HG02678 (cell line): ENCODE results near the gene LYPD3.
"Not testable (repeated sequence)": the region's sequence is repeated elsewhere in the genome, so short reads cannot be mapped to it uniquely, and the experiment has no call there.

ENCODE experiments used
- ATAC-seq: cut with Tn5 transposase; IDR thresholded peaks from one replicate; pipeline ENCODE4 v1.9.1; 2021; ENCODE audit warnings: mild to moderate bottlenecking, moderate library complexity; ENCODE audit not compliant: unreplicated experiment

The LYPD3 gene

DNA sequence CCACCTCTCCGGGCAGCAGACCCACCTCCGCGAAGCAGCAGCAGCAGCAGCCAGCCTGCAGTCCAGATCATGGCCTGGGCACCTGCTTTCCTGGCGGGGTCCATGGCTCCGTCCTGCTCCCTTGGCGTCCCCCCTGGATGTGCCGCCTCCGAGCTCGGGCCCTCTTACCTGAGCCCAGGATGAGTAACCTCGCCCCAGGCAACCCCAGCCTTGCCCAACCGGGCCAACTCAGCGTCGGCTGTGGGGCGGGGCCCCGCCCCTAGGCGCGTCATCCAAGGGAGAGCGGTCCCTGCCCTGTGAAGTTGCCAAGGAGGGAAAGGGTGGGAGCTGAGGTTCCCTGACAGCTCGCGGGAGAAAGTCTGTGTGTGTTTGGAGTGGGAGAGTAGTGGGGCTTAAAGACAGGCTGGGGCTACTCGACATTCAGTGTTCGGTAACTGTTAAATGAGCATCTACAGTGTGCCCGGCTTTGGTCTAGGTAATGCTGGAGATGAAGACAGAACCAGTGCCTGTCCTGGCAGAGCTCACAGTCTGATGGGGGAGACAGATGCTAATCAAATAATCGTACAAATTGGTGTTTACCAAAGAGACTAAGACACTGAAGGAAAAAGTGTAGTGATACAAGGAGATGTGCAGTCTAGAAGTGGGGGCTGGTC, at the start of gene LYPD3:
Gene LYPD3 (minus strand): TSS at position 141 of the 653 bp plus-strand sequence. CDS start 37 bp downstream, at position 104.
- no peak for ATAC-seq

DNA sequence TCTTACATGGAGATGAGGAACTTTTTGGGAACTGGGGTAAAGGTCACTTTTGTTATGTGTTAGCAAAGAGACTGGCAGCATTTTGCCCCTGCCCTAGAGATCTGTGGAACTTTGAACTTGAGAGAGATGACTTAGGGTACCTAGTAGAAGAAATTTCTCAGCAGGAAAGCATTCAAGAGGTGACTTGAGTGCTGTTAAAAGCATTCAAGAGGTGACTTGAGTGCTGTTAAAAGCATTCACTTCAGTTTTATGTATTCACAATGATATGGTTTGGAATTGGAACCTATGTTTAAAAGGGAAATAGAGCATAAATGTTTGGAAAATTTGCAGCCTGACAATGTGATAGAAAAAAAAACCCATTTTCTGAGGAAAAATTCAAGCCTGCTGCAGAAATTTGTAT, 47.0 kb upstream of the LYPD3 start:
- ATAC-seq, result not testable (repeated sequence)

DNA sequence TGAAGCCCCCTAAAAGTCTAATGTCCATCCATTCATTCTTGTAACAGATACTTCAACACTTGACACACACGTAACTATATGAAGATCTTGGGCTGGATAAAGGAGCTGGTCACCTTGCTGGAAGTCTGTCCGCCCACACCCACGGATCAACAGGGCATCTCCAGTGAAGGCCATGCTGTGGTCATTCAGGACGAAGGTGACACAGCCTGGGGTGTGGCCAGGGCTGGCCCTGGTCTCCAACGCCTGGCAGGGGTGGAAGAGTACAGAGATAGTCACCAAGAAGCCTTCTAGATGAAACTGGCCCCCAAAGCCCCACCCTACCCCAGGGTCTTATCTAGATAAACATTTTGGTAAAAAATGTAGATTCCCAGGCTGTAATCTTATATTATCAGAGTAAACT, 45.9 kb upstream of the LYPD3 start:
- ATAC-seq, result no peak

DNA sequence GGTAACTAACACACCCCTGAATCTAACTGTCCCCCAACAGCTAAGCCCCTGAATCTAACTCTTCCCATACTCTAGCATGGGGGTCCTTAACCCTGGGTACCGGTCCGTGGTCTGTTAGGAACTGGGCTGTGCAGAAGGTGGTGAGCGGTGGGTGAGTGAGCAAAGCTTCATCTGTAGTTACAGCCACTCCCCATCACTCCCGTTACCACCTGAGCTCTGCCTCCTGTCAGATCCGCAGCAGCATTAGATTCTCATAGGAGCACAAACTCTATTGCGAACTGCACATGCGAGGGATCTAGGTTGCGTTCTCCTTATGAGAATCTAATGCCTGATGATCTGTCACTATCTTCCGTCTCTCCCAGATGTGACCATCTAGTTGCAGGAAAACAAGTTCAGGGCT, 45.3 kb upstream of the LYPD3 start:
- ATAC-seq, result no peak

DNA sequence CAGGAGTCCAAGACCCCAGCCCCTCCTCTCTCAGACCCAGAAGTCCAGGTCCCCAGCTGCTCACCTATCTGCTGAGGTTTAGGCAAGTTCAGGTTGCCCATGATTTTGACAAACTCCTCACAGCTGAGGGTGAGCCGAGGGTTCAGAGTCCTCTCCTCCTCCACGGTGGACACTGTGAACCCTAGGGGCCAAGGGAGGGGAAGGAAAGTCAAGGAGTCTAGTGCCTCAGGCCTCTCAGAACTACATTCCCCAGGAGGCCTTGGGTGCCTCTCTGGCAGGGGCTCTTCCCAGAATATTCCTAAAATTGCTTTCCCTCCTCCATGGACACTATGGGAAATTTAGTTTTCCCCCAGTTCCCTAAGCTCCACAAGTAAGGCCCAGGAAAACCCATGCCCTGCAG, 42.5 kb upstream of the LYPD3 start:
- no peak for ATAC-seq

DNA sequence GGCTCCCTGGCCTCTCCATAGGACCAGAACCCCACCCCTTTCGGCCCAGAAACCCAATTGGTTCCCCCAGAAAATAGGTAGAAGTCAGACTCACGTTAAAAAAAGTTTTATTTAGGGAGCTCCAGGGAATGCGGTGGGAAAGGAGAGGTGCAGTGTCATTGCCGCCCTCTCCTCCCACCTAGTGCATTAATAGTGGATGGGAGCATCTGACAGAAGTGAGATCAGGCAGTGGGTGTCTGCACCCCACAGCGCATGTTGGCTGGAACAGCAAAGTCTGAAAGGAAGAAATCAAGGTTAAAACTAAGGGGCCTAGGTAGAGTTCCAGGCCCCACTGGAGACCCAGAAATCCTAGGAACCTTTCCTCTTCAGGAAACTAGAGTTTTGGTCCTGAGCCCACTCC, 41.2 kb upstream of the LYPD3 start:
- no peak for ATAC-seq

DNA sequence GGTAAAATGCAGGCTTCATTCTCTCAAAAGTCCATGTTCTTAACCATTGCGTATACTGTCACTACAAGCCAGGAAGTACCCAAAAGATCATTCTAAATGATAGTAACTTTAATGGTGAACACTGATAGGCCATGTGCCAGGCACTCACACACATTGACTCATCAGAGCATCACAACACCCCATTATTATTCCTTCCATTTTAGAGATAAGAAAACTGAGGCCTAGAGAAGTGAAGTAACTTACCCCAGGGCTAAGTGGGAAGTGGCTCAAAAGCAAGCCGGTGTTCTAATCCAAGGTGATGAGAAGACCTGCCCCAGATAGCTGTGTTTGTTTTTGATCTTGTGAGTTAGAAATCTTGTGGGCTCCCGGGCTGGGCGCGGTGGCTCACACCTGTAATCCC, 40.5 kb upstream of the LYPD3 start:
- ATAC-seq, result no peak

DNA sequence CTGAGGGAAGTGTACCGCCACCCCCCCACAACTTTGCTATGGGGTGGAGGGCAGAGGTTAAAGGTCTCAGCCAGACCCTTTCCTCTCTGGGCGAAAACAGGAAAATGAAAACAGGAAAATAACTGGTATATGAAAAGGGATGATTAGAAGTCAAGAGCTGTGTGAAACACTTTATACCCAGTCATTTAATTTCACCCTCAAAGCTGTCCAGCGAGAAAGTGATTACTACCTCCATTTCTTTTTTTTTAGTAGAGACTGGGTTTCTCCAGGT, 39.7 kb upstream of the LYPD3 start:
- ATAC-seq, result no peak

DNA sequence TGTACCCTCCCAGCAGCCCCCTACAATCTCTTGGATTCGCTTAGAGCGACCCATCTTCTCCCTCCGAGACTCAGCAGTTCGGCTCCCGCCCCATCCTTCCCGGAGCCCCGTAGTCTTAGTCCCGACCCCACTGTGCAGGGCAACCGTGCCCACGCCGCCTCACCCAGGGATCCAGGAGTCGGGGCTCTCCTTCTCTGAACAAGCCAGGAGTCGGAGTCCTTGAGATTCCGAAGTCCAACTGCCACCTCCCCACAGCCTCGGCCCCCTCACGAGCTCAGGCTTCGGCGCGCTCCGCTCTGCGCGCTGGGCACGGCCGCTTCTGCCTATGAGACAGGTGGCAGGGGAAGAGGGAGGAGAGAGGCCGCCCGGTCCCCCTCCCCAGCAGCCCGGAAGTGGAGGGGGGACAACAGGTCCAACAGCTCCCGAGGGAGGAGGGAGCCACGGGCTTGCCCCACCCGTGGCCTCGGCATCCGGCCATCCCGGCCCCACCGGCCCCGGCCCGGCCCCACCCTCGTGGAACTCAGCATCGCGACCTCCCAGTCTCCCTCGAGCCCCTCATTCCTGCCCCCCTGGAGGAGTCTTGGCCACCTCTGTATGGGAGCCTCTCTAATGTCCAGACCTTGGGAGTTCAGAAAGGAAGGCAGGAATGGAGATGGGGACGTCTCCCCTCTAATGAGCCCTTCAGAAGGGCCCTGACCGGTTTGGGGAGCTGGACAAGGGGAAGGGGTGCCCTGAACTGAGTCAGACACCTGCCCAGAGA, 39.2 kb upstream of the LYPD3 start, which contains the start of gene PHLDB3:
Gene PHLDB3 (minus strand): TSS at position 321 of the 760 bp plus-strand sequence. CDS start 628 bp downstream, outside the sequence.
- peak; percentile 22 for ATAC-seq

DNA sequence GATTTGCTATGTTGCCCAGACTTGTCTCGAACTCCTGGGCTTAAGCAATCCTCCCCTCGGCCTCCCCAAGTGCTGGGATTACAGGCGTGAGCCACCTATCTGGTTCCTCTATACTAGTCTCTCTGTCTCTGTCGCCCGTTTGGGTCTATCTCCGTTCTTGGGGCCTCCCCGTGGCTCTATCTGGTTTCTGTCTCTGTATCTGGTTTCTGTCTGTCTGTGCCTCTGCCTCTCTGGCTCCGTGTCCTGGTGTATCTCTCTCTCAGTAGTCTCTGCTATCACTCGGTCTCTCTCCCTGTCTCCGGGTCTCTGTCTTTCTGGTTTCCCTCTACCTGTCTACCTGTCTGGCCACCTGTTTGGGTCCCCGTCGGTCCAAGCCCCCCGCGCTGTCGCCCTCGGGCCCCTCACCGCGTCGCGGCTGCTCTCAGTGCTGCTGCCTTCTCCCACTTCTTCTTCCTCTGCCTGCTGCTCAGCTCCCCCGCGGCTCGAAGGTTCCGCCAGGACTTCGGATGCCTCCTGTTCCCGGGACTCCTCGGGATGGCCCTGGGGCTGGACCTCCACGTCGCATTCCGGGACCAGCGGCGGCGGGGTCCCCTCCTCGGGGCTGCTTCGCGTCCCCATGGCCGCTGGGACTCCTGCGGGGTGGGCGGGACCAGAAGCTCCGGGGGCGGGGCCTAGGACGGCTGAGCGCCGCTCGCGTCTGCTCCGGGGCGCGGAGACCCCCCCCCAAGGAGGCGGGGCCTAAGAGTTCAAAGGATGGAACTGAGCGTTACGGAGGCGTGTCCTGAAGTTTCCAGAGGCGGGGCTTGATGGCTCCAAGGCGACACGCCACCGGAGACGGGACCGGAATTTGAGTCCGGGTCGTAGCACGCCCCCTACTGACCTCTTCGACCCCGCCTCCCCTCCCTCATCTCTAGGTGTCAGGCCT, 38.4 kb upstream of the LYPD3 start:
- ATAC-seq, result peak; percentile 88

DNA sequence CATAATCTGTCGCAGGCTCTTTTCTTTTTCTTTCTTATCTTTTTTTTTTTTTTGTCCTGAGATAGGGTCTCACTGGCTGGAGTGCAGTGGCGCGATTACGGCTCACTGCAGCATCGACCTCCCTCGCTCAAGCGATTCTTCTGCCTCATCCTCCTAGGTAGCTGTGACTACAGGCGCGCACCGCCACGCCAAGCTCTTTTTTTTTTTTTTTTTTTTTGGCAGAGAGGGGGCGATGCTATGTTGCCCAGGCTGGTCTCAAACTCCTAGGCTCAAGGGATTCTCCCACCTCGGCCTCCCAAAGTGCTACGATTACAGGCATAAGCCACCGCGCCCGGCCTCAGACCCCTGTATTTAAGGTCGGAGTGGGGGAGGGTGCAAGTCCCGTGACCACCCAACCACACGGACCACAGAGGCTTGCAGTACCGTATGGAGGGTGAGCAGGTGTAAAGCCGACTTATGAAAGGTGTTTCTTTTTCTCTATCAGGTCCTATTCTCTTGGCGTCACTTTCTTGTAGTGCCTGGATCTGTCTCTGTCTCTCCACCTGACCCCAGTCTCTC, 37.1 kb upstream of the LYPD3 start:
- no peak for ATAC-seq

DNA sequence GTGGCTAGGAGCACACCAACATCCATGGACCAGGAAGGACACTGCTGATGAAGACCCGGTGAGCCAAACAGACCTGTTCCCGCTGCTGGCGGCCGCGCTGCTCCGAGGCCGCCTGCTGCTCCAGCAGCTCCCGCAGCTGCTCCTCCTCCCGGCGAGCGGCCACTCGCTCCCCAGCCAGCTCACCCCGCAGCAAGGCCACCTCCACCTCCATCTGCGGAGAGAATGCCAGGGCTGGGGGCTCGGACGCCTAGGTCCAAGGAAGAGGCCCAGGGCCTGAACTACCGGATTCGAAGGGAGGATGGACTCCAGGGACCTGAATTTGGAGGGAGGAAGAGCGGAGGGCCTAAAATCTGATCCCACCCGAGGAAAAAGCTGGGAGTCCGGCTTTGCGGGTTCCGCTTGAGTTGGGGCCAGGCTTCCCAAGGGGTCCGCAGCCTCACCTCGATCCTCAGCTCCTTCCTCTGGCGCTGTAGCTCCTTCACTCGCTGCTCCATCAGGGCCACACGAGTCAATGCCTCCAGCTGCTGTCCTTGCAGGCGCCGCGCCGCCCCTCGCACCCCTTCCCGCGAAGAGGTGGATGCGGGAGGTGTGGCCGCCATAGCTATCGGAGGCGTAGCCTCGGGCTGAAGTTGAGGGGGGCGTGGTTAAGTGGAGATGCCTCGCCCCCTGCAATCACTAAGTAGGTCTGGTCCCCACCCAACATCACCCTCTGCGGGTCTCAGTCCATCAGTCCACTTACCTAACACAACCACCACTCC, 36.4 kb upstream of the LYPD3 start:
- no peak for ATAC-seq

DNA sequence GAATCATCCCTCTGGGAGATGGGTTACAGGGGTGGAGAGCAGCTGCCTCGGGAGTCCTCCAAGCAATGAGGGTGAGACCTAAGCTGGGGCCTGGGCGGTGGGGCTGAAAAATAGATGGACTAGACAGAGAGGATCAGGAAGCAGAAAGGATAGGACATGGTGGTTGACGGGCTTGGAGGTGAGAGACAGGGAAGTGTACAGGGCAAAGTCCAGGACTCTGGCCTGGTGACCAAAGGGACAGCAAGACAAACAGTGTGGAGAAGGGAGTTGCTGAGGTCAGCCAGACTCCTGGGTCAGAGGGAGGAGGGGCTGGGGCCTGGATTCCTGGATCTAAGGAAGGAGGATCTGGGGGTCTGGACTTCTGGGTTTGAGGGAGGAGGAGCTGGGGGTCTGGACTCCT, 33.6 kb upstream of the LYPD3 start:
- no peak for ATAC-seq

DNA sequence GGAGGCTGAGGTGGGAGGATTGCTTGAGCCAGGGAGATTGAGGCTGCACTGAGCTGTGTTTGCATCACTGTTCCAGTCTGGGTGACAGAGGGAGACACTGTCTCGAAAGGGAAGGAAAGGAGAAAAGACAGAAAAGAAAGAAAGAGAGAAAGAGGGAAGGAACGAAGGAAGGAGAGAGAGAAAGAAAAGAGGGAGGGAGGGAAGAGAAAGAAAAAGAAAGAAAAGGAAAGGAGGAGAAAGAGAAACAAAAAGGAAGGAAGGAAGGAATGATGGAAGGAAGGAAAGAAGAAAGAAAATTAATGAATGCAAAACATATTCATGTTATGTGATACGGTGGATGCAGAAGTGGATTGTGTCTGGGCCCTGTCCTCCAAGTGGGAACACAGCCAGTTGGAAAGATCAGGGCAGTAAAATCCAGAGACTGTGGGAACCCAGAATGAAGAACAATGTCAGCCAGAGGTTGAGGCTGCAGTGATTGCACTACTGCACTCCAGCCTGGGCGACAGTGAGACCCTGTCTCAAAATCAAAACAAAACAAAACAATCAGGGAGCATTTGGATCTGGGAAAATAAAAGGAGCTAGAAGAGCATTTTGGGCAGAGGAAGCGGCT, 32.9 kb upstream of the LYPD3 start:
- no peak for ATAC-seq

DNA sequence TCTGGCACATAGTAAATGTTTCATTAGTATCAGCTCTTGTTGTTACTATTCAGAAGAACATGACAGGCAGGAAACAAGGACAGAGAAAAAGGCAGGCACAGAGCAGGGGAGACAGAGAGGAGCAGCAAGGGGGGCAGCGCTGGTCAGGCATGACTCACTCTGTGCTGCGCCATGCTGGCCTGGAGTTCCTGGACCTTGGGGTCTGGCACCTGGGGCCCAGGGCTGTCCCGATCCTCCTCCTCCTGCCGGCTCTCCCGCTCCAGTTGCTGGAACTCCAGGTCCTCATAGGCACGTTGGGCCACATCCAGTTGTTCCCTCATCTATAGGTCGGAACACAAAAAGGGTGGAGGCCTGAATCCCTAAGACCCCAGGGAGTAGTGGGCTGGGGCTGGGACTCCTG, 31.6 kb upstream of the LYPD3 start:
- no peak for ATAC-seq

DNA sequence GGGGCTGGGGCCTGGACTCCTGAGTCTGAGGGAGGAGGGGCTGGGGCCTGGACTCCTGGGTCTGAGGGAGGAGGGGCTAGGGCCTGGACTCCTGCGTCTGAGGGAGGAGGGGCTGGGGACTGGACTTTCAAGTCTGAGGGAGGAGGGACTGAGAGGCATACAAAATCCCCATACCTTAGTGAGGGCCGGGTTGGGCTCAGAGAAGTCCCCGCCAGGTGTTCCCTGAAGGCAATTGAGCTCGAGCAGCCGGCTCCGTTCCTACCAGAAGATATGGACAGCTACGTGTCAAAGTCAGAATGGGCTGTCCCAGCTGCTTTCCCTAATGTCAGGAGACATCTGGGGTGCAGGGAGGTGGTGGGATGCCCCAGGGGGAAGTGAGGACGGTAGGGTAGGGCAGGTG, 29.7 kb upstream of the LYPD3 start:
- no peak for ATAC-seq

DNA sequence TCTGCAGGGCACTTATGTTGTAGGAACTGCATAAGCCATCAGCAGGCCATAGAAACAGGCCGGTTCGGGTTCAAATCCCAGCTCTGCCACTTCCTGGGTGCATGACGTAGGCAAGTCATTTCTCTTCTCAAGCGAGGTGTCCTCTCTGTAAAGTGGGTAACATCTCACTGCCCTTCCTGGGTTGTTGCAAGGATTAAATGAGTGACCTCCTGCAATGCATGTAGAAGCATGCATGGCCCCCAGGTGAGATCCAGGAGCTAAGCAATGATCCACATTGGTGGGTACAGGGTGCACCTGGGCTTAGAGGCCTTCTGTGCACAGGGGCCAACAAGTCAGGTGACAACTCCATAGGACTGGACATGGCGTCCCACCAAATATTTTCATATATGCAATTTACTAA, 25.4 kb upstream of the LYPD3 start:
- ATAC-seq, result no peak

DNA sequence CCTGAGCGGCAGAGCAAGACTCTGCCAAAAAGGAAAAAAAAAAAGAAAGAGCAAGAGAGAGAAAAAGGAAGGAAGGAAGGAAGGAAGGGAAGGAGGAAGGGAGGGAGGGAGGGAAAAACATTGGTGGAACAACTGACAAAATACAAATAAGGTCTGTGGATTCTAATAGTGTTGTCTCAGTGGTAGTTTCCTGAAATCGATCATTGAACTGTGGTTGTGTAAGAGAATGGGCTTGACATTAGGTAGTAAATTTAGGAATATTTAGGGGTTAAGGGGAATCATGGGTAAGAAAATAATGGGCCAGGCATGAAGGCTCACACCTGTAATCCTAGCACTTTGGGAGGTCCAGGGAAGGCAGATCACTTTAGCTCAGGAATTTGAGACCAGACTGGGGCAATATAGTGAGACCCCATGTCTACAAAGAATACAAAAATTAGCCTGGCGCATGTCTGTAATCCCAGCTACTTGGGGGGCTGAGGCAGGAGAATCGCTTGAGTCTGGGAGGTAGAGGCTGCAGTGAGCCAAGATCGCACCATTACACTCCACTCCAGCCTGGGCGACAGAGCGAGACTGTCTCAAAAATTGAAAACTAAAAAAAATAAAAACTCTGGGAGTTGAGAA, 24.7 kb upstream of the LYPD3 start:
- no peak for ATAC-seq

DNA sequence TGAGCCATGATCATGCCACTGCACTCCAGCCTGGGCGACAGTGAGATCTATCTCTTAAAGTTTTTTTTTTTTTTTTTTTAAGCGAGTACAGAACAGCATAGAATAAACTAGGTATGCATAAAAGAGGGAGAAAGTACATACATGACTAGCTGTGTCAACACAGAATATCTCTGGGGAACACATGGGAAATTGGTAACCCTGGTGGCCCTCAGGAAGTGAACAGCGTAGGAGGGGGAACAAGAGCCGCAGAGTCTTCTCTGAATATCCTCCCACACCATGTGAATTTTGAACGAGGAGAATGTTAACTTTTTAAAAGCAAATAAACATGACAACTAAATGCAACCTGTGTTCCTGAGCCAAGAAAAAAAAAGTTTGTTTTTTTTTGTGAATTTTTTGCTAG, 23.9 kb upstream of the LYPD3 start:
- peak; percentile 45 for ATAC-seq

DNA sequence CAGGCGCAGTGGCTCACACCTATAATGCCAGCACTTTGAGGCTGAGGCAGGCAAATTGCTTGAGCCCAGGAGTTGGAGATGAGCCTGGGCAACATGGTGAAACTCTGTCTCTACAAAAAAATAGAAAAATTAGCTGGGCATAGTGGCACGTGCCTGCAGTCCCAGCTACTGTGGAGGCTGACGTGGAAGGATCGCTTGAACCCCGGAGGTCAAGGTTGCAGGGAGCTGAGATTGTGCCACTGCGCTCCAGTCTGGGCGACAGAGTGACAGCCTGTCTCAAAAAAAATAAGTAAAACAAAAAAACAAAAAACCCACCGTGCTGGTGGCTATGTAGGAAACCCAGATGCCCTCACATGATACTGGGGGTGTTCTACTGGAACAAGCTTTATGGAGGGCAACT, 22.8 kb upstream of the LYPD3 start:
- ATAC-seq, result no peak
